Measurements from ENCODE around the gene HEBP1.

- TF ChIP-seq POLR2AphosphoS5 (IDR thresholded peaks at IDR 0.05): no peak
- TF ChIP-seq CTCF (IDR thresholded peaks at IDR 0.05): no peak
Measured at GRCh38 chr12:12977231-12977630, 22.8 kb downstream of the HEBP1 start.

Data from sigmoid colon (tissue), 4 donors.